ENCODE data around the gene CER1.

GRCh38 chr9:14687042-14687719, 35.4 kb downstream of the CER1 start:
- no peak for TF ChIP-seq CTCF (IDR thresholded peaks at IDR 0.05; ENCODE audit: insufficient read depth, low read length, poor library complexity, severe bottlenecking)
- TF ChIP-seq EZH2phosphoT487 (conservative IDR thresholded peaks at IDR 0.05; ENCODE audit: low read length): no peak
